Erythroblast (primary cell): ENCODE measurements around the gene SF3B3.

Experiments used
- GATA1 ChIP-seq: IDR thresholded peaks from 2 replicates; pipeline ENCODE4 v1.6.1; 2011; ENCODE audit warnings: low read depth, mild to moderate bottlenecking, control low read depth, low read length, moderate library complexity
- POLR2A ChIP-seq: IDR thresholded peaks from 2 replicates; pipeline ENCODE4 v1.6.1; 2011; ENCODE audit warnings: mild to moderate bottlenecking, low read length

GRCh38 chr16:70575376-70575775 is 51.8 kb downstream of the SF3B3 start:
- TF ChIP-seq POLR2A: no peak
- TF ChIP-seq GATA1: no peak
